Measurements from ENCODE around the gene TTC19. TPM values are rescaled to one million over a fixed set of nuclear protein-coding genes. Genes with fewer than 3 reads are reported as not detected.

TTC19 gene
- total and polyA plus RNA-seq, 8 donors: 11.4 to 27.9 (median 19.3) TPM

- Histone ChIP-seq H3K27ac (no peak overlapping the region), H3K27me3 (no peaks in the 10 kb centered on the region), H3K36me3 (peaks cover 13 to 70% (median 26%) of the 10 kb centered on the region in 3 donors), H3K4me1 (no peaks in the 10 kb centered on the region), H3K9me3 (no peaks in the 10 kb centered on the region), H3K4me3 (no peak overlapping the region)
- WGBS, 2 donors: 94 to 96% methylated on average over 2 of the region's 2 CpGs
- intact Hi-C loops (cut with DNase I): no loop called here
- no peak for DNase-seq
- no peak for ATAC-seq
- FAIRE-seq: no peak
- TF ChIP-seq, protein P1, sequence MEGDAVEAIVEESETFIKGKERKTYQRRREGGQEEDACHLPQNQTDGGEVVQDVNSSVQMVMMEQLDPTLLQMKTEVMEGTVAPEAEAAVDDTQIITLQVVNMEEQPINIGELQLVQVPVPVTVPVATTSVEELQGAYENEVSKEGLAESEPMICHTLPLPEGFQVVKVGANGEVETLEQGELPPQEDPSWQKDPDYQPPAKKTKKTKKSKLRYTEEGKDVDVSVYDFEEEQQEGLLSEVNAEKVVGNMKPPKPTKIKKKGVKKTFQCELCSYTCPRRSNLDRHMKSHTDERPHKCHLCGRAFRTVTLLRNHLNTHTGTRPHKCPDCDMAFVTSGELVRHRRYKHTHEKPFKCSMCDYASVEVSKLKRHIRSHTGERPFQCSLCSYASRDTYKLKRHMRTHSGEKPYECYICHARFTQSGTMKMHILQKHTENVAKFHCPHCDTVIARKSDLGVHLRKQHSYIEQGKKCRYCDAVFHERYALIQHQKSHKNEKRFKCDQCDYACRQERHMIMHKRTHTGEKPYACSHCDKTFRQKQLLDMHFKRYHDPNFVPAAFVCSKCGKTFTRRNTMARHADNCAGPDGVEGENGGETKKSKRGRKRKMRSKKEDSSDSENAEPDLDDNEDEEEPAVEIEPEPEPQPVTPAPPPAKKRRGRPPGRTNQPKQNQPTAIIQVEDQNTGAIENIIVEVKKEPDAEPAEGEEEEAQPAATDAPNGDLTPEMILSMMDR (IDR thresholded peaks at IDR 0.05): no peak
These were observed 62.0 kb downstream of the TTC19 start for GRCh38 chr17:16061631-16062030.

DNA sequence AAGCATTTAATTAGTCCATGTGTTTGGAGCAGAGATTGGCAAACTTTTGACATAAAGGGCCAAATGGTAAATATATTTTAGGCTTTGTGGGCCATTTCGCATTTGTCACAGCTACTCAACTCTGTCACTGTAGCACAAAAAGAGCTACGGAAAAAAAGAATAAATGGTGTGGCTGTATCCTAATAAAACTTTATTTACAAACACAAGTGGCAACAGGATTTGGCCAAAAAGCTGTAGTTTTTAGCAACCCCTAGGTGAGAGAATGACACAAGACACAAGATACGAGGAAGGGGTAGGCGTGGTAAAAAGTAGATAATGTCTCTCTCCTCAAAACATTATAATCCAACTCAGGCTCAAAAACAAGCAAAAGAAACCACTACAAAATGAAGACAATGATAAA lies 66.5 kb downstream of the TTC19 start:
- 95 to 98% methylated on average over 4 of the region's 4 CpGs for WGBS, 2 donors
- Histone ChIP-seq H3K36me3 (peaks cover 5 to 80% (median 32%) of the 10 kb centered on the region in 3 donors), H3K9me3 (no peaks in the 10 kb centered on the region), H3K4me3 (no peak overlapping the region), H3K4me1 (no peaks in the 10 kb centered on the region), H3K27me3 (no peaks in the 10 kb centered on the region), H3K27ac (no peak overlapping the region)
- ATAC-seq (no peak), FAIRE-seq (no peak), DNase-seq (no peak)
- intact Hi-C loops (cut with DNase I): no loop called here
- TF ChIP-seq, protein P1 (IDR thresholded peaks at IDR 0.05): no peak

- intact Hi-C loops (cut with DNase I): no loop called here
- Histone ChIP-seq H3K4me1 (no peaks in the 10 kb centered on the region), H3K9me3 (no peaks in the 10 kb centered on the region), H3K36me3 (peaks cover 4 to 87% (median 33%) of the 10 kb centered on the region in 3 donors), H3K4me3 (no peak overlapping the region), H3K27ac (no peak overlapping the region), H3K27me3 (no peaks in the 10 kb centered on the region)
- no peak for DNase-seq
- TF ChIP-seq, protein P1 (IDR thresholded peaks at IDR 0.05): no peak
- no peak for FAIRE-seq
- ATAC-seq: no peak
These were observed 68.7 kb downstream of the TTC19 start for GRCh38 chr17:16068323-16068722.

DNA sequence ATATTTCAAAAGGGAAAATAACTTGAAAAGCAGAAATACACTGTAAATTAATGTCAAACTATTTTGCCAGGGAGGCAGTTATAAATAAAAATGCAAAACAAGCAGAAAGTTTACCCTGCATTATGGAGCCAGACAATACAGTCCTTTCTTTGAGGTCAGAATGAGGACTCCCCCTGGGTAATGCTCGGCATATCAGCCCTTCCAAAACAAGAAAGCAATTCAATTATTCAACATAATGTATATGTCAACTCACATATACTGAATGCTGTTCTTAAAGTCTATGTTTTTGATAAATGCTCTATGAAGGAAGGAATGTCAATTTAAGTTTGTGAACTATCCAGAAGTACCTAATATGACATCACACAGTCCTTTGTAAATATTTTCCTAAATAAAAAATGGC lies 72.4 kb downstream of the TTC19 start:
- ATAC-seq (no peak), DNase-seq (no peak), FAIRE-seq (no peak)
- Histone ChIP-seq H3K27ac (no peak overlapping the region), H3K9me3 (no peaks in the 10 kb centered on the region), H3K4me3 (no peak overlapping the region), H3K4me1 (peaks cover 0 to 7% (median 0%) of the 10 kb centered on the region in 3 donors), H3K27me3 (no peaks in the 10 kb centered on the region), H3K36me3 (peaks cover 0 to 65% (median 16%) of the 10 kb centered on the region in 3 donors)
- TF ChIP-seq, protein P1 (IDR thresholded peaks at IDR 0.05): no peak
- intact Hi-C loops (cut with DNase I): no loop called here
- WGBS, 2 donors: 96 to 97% methylated on average over 1 of the region's 1 CpG

DNA sequence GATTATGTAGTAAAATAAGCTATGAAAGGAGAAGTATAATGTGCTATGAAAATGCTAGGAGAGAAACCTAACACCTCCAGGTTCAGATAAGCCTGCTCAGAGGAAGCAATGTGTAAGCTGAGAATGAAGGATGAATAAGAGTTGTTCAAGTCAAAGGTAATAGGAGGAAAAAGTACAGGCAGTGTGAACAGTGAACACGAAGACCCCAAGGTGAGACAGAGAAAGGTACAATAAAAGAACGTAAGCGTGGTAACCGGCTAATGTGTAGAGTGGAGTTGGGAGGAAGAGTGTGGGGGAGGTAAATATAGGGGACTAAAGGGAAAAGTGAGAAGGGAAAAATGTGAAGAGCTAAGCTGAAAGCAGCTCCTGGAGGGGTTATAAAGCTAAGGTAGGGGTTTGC lies 74.2 kb downstream of the TTC19 start:
- DNase-seq (no peak), FAIRE-seq (no peak), ATAC-seq (no peak)
- Histone ChIP-seq H3K4me3 (no peak overlapping the region), H3K36me3 (peaks cover 0 to 66% (median 17%) of the 10 kb centered on the region in 3 donors), H3K27ac (no peak overlapping the region), H3K27me3 (no peaks in the 10 kb centered on the region), H3K4me1 (peaks cover 0 to 7% (median 0%) of the 10 kb centered on the region in 3 donors), H3K9me3 (no peaks in the 10 kb centered on the region)
- WGBS, 2 donors: 92% methylated on average over 4 of the region's 4 CpGs
- intact Hi-C loops (cut with DNase I): no loop called here
- TF ChIP-seq, protein P1 (IDR thresholded peaks at IDR 0.05): no peak

Measured in pancreas (tissue), 10 donors.